Tibial artery (tissue), 4 donors: Measurements from ENCODE around the gene SPINT2.

ENCODE experiments used
- DNase-seq, 2 donors: peaks; one replicate each; pipeline ENCODE4 v3.0.0-alpha.2; 2019
- H3K27ac ChIP-seq, 2 donors: fragments of 200-600 bp; sonication (generic) in 1 of 2; 1 replicate in 1 of 2; 2 replicates in 1 of 2; pipeline ENCODE4 v1.5.1; 2018 to 2019; ENCODE audit warnings: mild to moderate bottlenecking in 1 of 2
- H3K27me3 ChIP-seq, 2 donors: fragments of 200-600 bp; sonication (generic) in 1 of 2; one replicate each; pipeline versions ENCODE4 v1.5.1 to v1.6.0; 2016 to 2019
- H3K36me3 ChIP-seq, 3 donors: fragments of 200-600 bp; sonication (generic) in 2 of 3; one replicate each; pipeline ENCODE4 v1.5.1; 2016 to 2019; ENCODE audit warnings: mild to moderate bottlenecking in 2 of 3
- H3K4me1 ChIP-seq, 4 donors: fragments of 200-600 bp; sonication (generic) in 2 of 4; 1 replicate in 3 of 4; 2 replicates in 1 of 4; pipeline ENCODE4 v1.5.1; 2016 to 2019
- H3K4me3 ChIP-seq, 2 donors: fragments of 200-600 bp; sonication (generic) in 1 of 2; 1 replicate in 1 of 2; 2 replicates in 1 of 2; pipeline ENCODE4 v1.5.1; 2018 to 2019; ENCODE audit warnings: mild to moderate bottlenecking in 2 of 2
- H3K9me3 ChIP-seq, 3 donors: fragments of 200-600 bp; sonication (generic) in 1 of 3; one replicate each; pipeline ENCODE4 v1.5.1; 2016 to 2019
- intact Hi-C: fragments of 100-400 bp; cut with DNase I; formaldehyde crosslinking; loops from one replicate; pipeline ENCODE4 v1.15.0; 2023; ENCODE audit warnings: low total_unique reads
- TF ChIP-seq, protein P1 (sequence below), 2 experiments: fragments of 200-600 bp in 1 of 2; fragments of 450-650 bp in 1 of 2; IDR thresholded peaks; one replicate each; pipeline ENCODE4 v1.5.1; 2017 to 2019; ENCODE audit warnings: antibody characterized with exemption in 2 of 2, mild to moderate bottlenecking in 1 of 2, moderate library complexity in 1 of 2

Gene SPINT2, protein sequence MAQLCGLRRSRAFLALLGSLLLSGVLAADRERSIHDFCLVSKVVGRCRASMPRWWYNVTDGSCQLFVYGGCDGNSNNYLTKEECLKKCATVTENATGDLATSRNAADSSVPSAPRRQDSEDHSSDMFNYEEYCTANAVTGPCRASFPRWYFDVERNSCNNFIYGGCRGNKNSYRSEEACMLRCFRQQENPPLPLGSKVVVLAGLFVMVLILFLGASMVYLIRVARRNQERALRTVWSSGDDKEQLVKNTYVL

DNA sequence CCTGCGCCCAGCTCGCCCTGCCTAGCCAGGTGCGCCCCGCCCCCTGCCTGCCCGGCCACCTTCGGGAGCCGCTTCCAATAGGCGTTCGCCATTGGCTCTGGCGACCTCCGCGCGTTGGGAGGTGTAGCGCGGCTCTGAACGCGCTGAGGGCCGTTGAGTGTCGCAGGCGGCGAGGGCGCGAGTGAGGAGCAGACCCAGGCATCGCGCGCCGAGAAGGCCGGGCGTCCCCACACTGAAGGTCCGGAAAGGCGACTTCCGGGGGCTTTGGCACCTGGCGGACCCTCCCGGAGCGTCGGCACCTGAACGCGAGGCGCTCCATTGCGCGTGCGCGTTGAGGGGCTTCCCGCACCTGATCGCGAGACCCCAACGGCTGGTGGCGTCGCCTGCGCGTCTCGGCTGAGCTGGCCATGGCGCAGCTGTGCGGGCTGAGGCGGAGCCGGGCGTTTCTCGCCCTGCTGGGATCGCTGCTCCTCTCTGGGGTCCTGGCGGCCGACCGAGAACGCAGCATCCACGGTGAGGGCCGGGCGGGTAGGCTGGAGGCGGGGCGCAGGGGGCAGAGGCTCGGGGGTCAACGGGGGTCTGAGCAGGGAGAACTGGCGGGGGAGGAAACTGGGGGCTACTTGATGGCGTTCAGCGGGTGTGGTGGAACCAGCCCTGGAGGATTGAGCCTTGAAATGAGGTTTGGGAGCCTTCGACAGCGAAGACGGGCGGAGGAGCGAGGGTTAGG is at the start of gene SPINT2:
TSS of gene SPINT2 (plus strand) at position 88 of the 727 bp plus-strand sequence. CDS start at position 408, 320 bp downstream.
- peak within 1 kb of the TSS; percentile 54 to 62 for H3K4me3 ChIP-seq
- peaks cover 4 to 33% (median 21%) of the 10 kb centered on the region in 4 donors for H3K4me1 ChIP-seq
- peak within 1 kb of the TSS; percentile 81 for H3K27ac ChIP-seq
- TF ChIP-seq, protein P1, sequence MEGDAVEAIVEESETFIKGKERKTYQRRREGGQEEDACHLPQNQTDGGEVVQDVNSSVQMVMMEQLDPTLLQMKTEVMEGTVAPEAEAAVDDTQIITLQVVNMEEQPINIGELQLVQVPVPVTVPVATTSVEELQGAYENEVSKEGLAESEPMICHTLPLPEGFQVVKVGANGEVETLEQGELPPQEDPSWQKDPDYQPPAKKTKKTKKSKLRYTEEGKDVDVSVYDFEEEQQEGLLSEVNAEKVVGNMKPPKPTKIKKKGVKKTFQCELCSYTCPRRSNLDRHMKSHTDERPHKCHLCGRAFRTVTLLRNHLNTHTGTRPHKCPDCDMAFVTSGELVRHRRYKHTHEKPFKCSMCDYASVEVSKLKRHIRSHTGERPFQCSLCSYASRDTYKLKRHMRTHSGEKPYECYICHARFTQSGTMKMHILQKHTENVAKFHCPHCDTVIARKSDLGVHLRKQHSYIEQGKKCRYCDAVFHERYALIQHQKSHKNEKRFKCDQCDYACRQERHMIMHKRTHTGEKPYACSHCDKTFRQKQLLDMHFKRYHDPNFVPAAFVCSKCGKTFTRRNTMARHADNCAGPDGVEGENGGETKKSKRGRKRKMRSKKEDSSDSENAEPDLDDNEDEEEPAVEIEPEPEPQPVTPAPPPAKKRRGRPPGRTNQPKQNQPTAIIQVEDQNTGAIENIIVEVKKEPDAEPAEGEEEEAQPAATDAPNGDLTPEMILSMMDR (IDR thresholded peaks at IDR 0.05): no peak
- H3K27me3 ChIP-seq: no peaks in the 10 kb centered on the region
- H3K36me3 ChIP-seq: no peaks in the 10 kb centered on the region
- DNase-seq: no peak
- H3K9me3 ChIP-seq: no peaks in the 10 kb centered on the region
- intact Hi-C loops: loop anchor here (10.0 kb wide), 1 partner anchor 50 kb away; the partner anchor contains the start of genes KCNK6 and YIF1B

GRCh38 chr19:38216785-38217641 is 47.4 kb upstream of the SPINT2 start:
- intact Hi-C loops: no loop called here
- TF ChIP-seq, protein P1 (IDR thresholded peaks at IDR 0.05): no peak
- H3K4me3 ChIP-seq: no peak overlapping the region
- DNase-seq: no peak
- H3K36me3 ChIP-seq: no peaks in the 10 kb centered on the region
- no peaks in the 10 kb centered on the region for H3K9me3 ChIP-seq
- H3K27ac ChIP-seq: no peak overlapping the region
- peaks cover 0 to 49% of the 10 kb centered on the region in 2 donors for H3K27me3 ChIP-seq
- peaks cover 0 to under 1% (median 0%) of the 10 kb centered on the region in 4 donors for H3K4me1 ChIP-seq

- Histone ChIP-seq H3K4me1 (no peaks in the 10 kb centered on the region), H3K36me3 (no peaks in the 10 kb centered on the region), H3K27me3 (peaks cover 0 to 53% of the 10 kb centered on the region in 2 donors), H3K27ac (no peak overlapping the region), H3K4me3 (no peak overlapping the region), H3K9me3 (no peaks in the 10 kb centered on the region)
- TF ChIP-seq, protein P1 (IDR thresholded peaks at IDR 0.05): no peak
- no peak for DNase-seq
- intact Hi-C loops: no loop called here
Observed at GRCh38 chr19:38218204-38218603, 46.2 kb upstream of the SPINT2 start.

DNA sequence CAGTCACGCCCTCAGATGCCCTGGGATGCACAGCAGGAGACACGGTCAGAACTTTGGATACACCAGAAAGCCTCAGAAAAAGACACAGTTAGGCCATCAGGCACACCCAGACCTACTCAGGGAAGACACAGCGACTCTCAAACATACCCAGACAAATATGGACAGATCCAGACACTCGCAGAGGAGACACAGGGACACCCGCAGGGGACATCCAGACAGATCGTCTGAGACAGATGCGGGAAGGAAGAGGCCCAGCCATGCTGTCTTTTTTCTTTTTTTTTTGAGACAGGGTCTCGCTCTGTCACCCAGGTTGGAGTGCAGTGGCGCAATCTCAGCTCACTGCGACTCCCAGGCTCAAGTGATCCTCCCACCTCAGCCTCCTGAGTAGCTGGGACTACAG is 45.2 kb upstream of the SPINT2 start:
- no peaks in the 10 kb centered on the region for H3K9me3 ChIP-seq
- peaks cover 0 to 8% (median 6%) of the 10 kb centered on the region in 4 donors for H3K4me1 ChIP-seq
- no peak overlapping the region for H3K4me3 ChIP-seq
- intact Hi-C loops: no loop called here
- TF ChIP-seq, protein P1 (IDR thresholded peaks at IDR 0.05): no peak
- H3K27me3 ChIP-seq: peaks cover 0 to 53% of the 10 kb centered on the region in 2 donors
- H3K27ac ChIP-seq: no peak overlapping the region
- H3K36me3 ChIP-seq: no peaks in the 10 kb centered on the region
- DNase-seq: no peak

GRCh38 chr19:38221421-38221820 is 43.0 kb upstream of the SPINT2 start:
- H3K27ac ChIP-seq: no peak overlapping the region
- H3K27me3 ChIP-seq: peaks cover 0 to 67% of the 10 kb centered on the region in 2 donors
- TF ChIP-seq, protein P1 (IDR thresholded peaks at IDR 0.05): no peak
- DNase-seq: no peak
- H3K9me3 ChIP-seq: no peaks in the 10 kb centered on the region
- peaks cover 0 to 8% (median 7%) of the 10 kb centered on the region in 4 donors for H3K4me1 ChIP-seq
- H3K36me3 ChIP-seq: no peaks in the 10 kb centered on the region
- no peak overlapping the region for H3K4me3 ChIP-seq
- intact Hi-C loops: loop anchor here (10.0 kb wide), 1 partner anchor 317 kb away; the partner anchor contains the start of genes SIPA1L3 and WDR87
